OCI-LY7 (cell line): Measurements from ENCODE around the gene PWP2. TPM values are rescaled to one million over a fixed set of nuclear protein-coding genes. Genes with fewer than 3 reads are reported as not detected.

Experiments
- BruUV-seq: library from RNA; stranded (reverse); fragments of 400-500 nt; replicated peaks from 2 replicates; lab custom pipeline; 2021; lab: Mats Ljungman, UMichigan
- CTCF ChIA-PET: fragments of 300-600 bp; sonication (Branson Sonifier 250); formaldehyde crosslinking; loops from one replicate; lab custom pipeline; 2022; ENCODE audit warnings: antibody characterized with exemption; ENCODE audit not compliant: unreplicated experiment; lab: Charles Lee
- POLR2A ChIA-PET: fragments of 300-600 bp; sonication (Branson Sonifier 250); formaldehyde crosslinking; loops from one replicate; lab custom pipeline; 2022; ENCODE audit warnings: antibody characterized with exemption; lab: Charles Lee
- DNase-seq: peaks from one replicate; pipeline ENCODE4 v3.0.0-alpha.2; 2015; ENCODE audit warnings: low spot score
- H2AFZ ChIP-seq: fragments of 200-600 bp; sonication (generic), shearing (Covaris generic); 2 replicates; pipeline ENCODE4 v1.6.1; 2014; ENCODE audit warnings: mild to moderate bottlenecking, antibody characterized with exemption, low read length, moderate library complexity
- H3K27ac ChIP-seq: fragments of 200-600 bp; sonication (generic); 2 replicates; pipeline ENCODE4 v1.5.1; 2014; ENCODE audit warnings: mixed run types, low read depth, mild to moderate bottlenecking, moderate library complexity, low read length, inconsistent platforms; ENCODE audit not compliant: poor library complexity, severe bottlenecking
- H3K36me3 ChIP-seq: fragments of 200-600 bp; sonication (generic); 2 replicates; pipeline ENCODE4 v1.6.1; 2014; ENCODE audit warnings: mild to moderate bottlenecking, antibody characterized with exemption, low read length, moderate library complexity, mixed read lengths; ENCODE audit not compliant: insufficient read depth
- H3K4me1 ChIP-seq: fragments of 200-600 bp; sonication (generic); 2 replicates; pipeline ENCODE4 v1.5.1; 2014; ENCODE audit warnings: mild to moderate bottlenecking, low read length; ENCODE audit not compliant: insufficient read depth, poor library complexity, severe bottlenecking
- H3K4me2 ChIP-seq: fragments of 200-600 bp; sonication (generic); 2 replicates; pipeline ENCODE4 v1.6.1; 2014; ENCODE audit warnings: mild to moderate bottlenecking, low read length
- H3K4me3 ChIP-seq: fragments of 200-600 bp; sonication (generic); 2 replicates; pipeline ENCODE4 v1.5.1; 2014; ENCODE audit warnings: mild to moderate bottlenecking, low read depth, low read length; ENCODE audit not compliant: poor library complexity, severe bottlenecking
- H3K79me2 ChIP-seq: fragments of 200-600 bp; sonication (generic); 2 replicates; pipeline ENCODE4 v1.6.1; 2016; ENCODE audit warnings: low read depth, mild to moderate bottlenecking, low read length, moderate library complexity, mixed read lengths; ENCODE audit not compliant: insufficient read depth
- H3K9me2 ChIP-seq: fragments of 200-600 bp; sonication (generic); 2 replicates; pipeline ENCODE4 v1.6.1; 2016; ENCODE audit warnings: mild to moderate bottlenecking, low read length, mixed read lengths; ENCODE audit not compliant: insufficient read depth
- H3K9me3 ChIP-seq: fragments of 200-600 bp; sonication (generic); 2 replicates; pipeline ENCODE4 v1.6.1; 2014; ENCODE audit warnings: mild to moderate bottlenecking, mixed run types, low read length, mixed read lengths
- H4K20me1 ChIP-seq: fragments of 200-600 bp; sonication (generic); 2 replicates; pipeline ENCODE4 v1.6.1; 2014; ENCODE audit warnings: mild to moderate bottlenecking, antibody characterized with exemption, low read length, moderate library complexity, mixed read lengths; ENCODE audit not compliant: insufficient read depth
- EZH2phosphoT487 ChIP-seq: fragments of 200-600 bp; sonication (generic); IDR thresholded peaks from 2 replicates; pipeline ENCODE4 v1.6.1; 2018; ENCODE audit warnings: low read depth, borderline replicate concordance, mild to moderate bottlenecking, mixed run types, antibody characterized with exemption, low read length, moderate library complexity, mixed read lengths
- intact Hi-C: fragments of 100-400 bp; cut with micrococcal nuclease; formaldehyde crosslinking; loops from one replicate; pipeline ENCODE4 v1.10.0; 2022; ENCODE audit not compliant: unreplicated experiment
- total RNA-seq, 2 experiments: library from RNA; depleted of rRNA in 1 of 2; stranded (reverse); fragments of >200 nt in 1 of 2; shearing (Covaris generic) in 1 of 2; gene quantifications; 2 replicates each; pipeline ENCODE4 v1.2.3, GENCODE V29; 2014 to 2022
- TF ChIP-seq, protein P1 (sequence below): fragments of 200-600 bp; sonication (generic); conservative IDR thresholded peaks from 2 replicates; pipeline ENCODE4 v1.5.1; 2014; ENCODE audit warnings: mild to moderate bottlenecking, antibody characterized with exemption, low read length, moderate library complexity, mixed read lengths

PWP2 gene
- total RNA-seq, 2 experiments from 2014 or later: 8.2 to 11.5 TPM

GRCh38 chr21:44084496-44085241, 22.5 kb upstream of the PWP2 start:
- peaks cover 87% of the 10 kb centered on the region for H3K36me3 ChIP-seq
- no peak overlapping the region for H2AFZ ChIP-seq
- no peaks in the 10 kb centered on the region for H3K9me3 ChIP-seq
- TF ChIP-seq, protein P1, sequence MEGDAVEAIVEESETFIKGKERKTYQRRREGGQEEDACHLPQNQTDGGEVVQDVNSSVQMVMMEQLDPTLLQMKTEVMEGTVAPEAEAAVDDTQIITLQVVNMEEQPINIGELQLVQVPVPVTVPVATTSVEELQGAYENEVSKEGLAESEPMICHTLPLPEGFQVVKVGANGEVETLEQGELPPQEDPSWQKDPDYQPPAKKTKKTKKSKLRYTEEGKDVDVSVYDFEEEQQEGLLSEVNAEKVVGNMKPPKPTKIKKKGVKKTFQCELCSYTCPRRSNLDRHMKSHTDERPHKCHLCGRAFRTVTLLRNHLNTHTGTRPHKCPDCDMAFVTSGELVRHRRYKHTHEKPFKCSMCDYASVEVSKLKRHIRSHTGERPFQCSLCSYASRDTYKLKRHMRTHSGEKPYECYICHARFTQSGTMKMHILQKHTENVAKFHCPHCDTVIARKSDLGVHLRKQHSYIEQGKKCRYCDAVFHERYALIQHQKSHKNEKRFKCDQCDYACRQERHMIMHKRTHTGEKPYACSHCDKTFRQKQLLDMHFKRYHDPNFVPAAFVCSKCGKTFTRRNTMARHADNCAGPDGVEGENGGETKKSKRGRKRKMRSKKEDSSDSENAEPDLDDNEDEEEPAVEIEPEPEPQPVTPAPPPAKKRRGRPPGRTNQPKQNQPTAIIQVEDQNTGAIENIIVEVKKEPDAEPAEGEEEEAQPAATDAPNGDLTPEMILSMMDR: no peak
- TF ChIP-seq EZH2phosphoT487: no peak
- no peaks in the 10 kb centered on the region for H3K9me2 ChIP-seq
- no peaks in the 10 kb centered on the region for H3K79me2 ChIP-seq
- TSS peak; percentile 28 for BruUV-seq
- no peak overlapping the region for H3K27ac ChIP-seq
- ChIA-PET CTCF (no interaction called here), POLR2A (interaction anchor here (1.6 kb wide), 1 partner anchor 9 kb away, joined by 9 read pairs; no protein-coding TSS in a partner anchor)
- no peaks in the 10 kb centered on the region for H4K20me1 ChIP-seq
- H3K4me1 ChIP-seq: peaks cover 8% of the 10 kb centered on the region
- H3K4me2 ChIP-seq: no peak overlapping the region
- no peak for DNase-seq
- intact Hi-C loops: no loop called here
- H3K4me3 ChIP-seq: no peak overlapping the region

DNA sequence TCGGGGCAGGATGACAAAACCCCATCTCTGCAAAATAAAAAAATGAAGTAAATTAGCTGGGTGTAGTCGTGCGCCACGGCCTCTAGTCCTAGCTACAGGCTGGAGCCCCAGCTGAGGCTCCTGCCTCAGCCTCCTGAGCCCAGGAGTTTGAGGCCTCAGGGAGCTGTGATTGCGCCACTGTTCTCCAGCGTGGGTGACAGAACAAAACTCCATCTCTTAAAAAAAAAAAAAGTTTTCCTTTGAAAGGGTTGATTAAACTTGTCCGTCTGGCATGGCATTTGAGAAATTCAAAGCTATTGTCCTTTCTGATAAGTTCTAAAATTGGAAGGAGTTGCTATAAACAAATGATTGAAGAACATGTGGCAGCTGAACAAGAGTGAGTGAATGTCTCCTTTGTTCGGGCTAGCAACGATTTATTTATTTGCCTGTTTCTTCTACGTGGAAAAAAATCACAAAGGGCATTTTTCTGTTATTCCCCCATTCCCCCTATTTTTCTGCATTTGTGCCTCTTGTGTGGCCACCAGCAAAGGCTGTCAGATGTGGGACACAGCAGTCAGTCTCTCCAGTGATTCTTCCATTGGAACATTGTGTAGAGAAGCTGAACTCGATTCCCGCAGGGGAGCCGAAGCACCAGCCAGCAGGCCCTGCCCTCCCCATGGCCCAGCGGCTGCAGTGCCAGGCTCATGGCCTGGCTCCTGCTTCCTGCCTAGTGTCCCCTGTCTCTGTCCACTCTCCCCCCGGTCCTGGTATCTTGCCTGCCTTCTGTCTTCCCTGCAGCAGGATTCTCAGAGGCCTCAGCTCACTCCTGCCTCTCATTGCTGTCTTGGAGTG, 21.5 kb upstream of the PWP2 start:
- Histone ChIP-seq H3K36me3 (peaks cover 87% of the 10 kb centered on the region), H3K27ac (no peak overlapping the region), H3K4me3 (no peak overlapping the region), H3K79me2 (no peaks in the 10 kb centered on the region), H3K9me2 (no peaks in the 10 kb centered on the region), H2AFZ (no peak overlapping the region), H3K4me1 (peaks cover 18% of the 10 kb centered on the region), H3K4me2 (no peak overlapping the region), H3K9me3 (no peaks in the 10 kb centered on the region), H4K20me1 (no peaks in the 10 kb centered on the region)
- no peak for TF ChIP-seq EZH2phosphoT487
- TF ChIP-seq, protein P1: no peak
- ChIA-PET POLR2A (interaction anchor here (1.6 kb wide), 1 partner anchor 8 kb away, joined by 9 read pairs; no protein-coding TSS in a partner anchor), CTCF (no interaction called here)
- intact Hi-C loops: no loop called here
- BruUV-seq: no TSS peak
- DNase-seq: no peak
